ENCODE results near the gene LRRC74A.

- TF ChIP-seq POLR2AphosphoS5 (IDR thresholded peaks at IDR 0.05; ENCODE audit: borderline replicate concordance, low read depth, low read length) (no peak), EZH2 (IDR thresholded peaks at IDR 0.05) (no peak)
Measured at GRCh38 chr14:76909266-76909665, 83.1 kb downstream of the LRRC74A start.

All from SK-N-MC (cell line).